H1 (cell line): ENCODE results near the gene KRIT1. TPM values are rescaled to one million over a fixed set of nuclear protein-coding genes. Genes with fewer than 3 reads are reported as not detected.

Experiments
- CTCF ChIA-PET: fragments of 300-600 bp; sonication (Branson Sonifier 250); formaldehyde crosslinking; loops from one replicate; lab custom pipeline; 2021; ENCODE audit not compliant: partially characterized antibody; lab: Charles Lee
- POLR2A ChIA-PET: fragments of 300-600 bp; sonication (Branson Sonifier 250); formaldehyde crosslinking; loops from one replicate; lab custom pipeline; 2021; ENCODE audit warnings: inconsistent platforms; ENCODE audit not compliant: partially characterized antibody; lab: Charles Lee
- DNase-seq, 2 experiments: peaks; one replicate each; pipeline versions ENCODE4 v3.0.0 to v3.0.0-alpha.2; 2010 to 2022; ENCODE audit warnings: low spot score in 2 of 2, low read depth in 1 of 2, mixed read lengths in 1 of 2
- FAIRE-seq: peaks from 2 replicates; lab custom pipeline; 2011; peaks lifted over from hg19 to GRCh38; lab: Jason Lieb, UNC
- H2AFZ ChIP-seq: 2 replicates; pipeline ENCODE4 v1.8.1; 2012; ENCODE audit warnings: low read length, inconsistent platforms
- H2AK5ac ChIP-seq: 2 replicates; pipeline ENCODE4 v1.6.1; 2013; ENCODE audit warnings: low read depth, low read length
- H2BK120ac ChIP-seq: replicated peaks from 2 replicates; pipeline ENCODE3; 2013; ENCODE audit warnings: low read depth, low read length, inconsistent platforms
- H2BK12ac ChIP-seq: 2 replicates; pipeline ENCODE4 v1.6.1; 2013; ENCODE audit warnings: low read depth, low read length
- H2BK15ac ChIP-seq: 2 replicates; pipeline ENCODE4 v1.6.1; 2013; ENCODE audit warnings: low read length
- H2BK20ac ChIP-seq: 2 replicates; pipeline ENCODE4 v1.6.1; 2013; ENCODE audit warnings: low read length
- H2BK5ac ChIP-seq: 2 replicates; pipeline ENCODE4 v1.6.1; 2013; ENCODE audit warnings: low read depth, low read length
- H3K14ac ChIP-seq: 2 replicates; pipeline ENCODE4 v1.6.1; 2013; ENCODE audit warnings: inconsistent platforms; ENCODE audit not compliant: insufficient read length
- H3K18ac ChIP-seq: 2 replicates; pipeline ENCODE4 v1.6.1; 2013; ENCODE audit warnings: low read length; ENCODE audit errors: extremely low read depth
- H3K23ac ChIP-seq: 2 replicates; pipeline ENCODE4 v1.6.1; 2013; ENCODE audit warnings: inconsistent platforms; ENCODE audit not compliant: insufficient read length
- H3K23me2 ChIP-seq: 2 replicates; pipeline ENCODE4 v1.6.1; 2013; ENCODE audit warnings: low read depth, low read length
- H3K27ac ChIP-seq: 2 replicates; pipeline ENCODE4 v1.6.1; 2011; ENCODE audit warnings: low read depth, low read length, inconsistent platforms
- H3K27me3 ChIP-seq, 4 experiments: replicated peaks in 1 of 4; 1 replicate in 1 of 4; 2 replicates in 3 of 4; pipeline versions ENCODE4 v1.6.1 to v1.8.1; 2011 to 2013; ENCODE audit warnings: low read length in 3 of 4, mild to moderate bottlenecking in 3 of 4, inconsistent platforms in 2 of 4, mixed read lengths in 2 of 4, moderate library complexity in 1 of 4; ENCODE audit not compliant: control insufficient read depth in 3 of 4, insufficient read depth in 3 of 4; ENCODE audit errors: extremely low read depth in 1 of 4
- H3K36me3 ChIP-seq, 4 experiments: 2 replicates each; pipeline versions ENCODE4 v1.6.1 to v1.8.1; 2011 to 2013; ENCODE audit warnings: mild to moderate bottlenecking in 4 of 4, low read length in 3 of 4, moderate library complexity in 2 of 4, control low read depth in 1 of 4, inconsistent platforms in 1 of 4; ENCODE audit not compliant: insufficient read depth in 4 of 4, control insufficient read depth in 2 of 4
- H3K4ac ChIP-seq: replicated peaks from 2 replicates; pipeline ENCODE3; 2013; ENCODE audit warnings: low read length, low read depth, mixed read lengths, inconsistent platforms; ENCODE audit not compliant: insufficient read length
- H3K4me1 ChIP-seq, 4 experiments: replicated peaks in 1 of 4; 1 replicate in 1 of 4; 2 replicates in 3 of 4; pipeline versions ENCODE4 v1.6.1 to v1.8.1; 2011 to 2013; ENCODE audit warnings: low read length in 3 of 4, inconsistent platforms in 2 of 4, mixed read lengths in 1 of 4; ENCODE audit not compliant: insufficient read depth in 4 of 4, control insufficient read depth in 3 of 4
- H3K4me2 ChIP-seq, 2 experiments: 2 replicates each; pipeline versions ENCODE4 v1.6.1 to v1.8.1; 2011 to 2013; ENCODE audit warnings: low read depth in 2 of 2, low read length in 2 of 2, control low read depth in 1 of 2, inconsistent platforms in 1 of 2, mild to moderate bottlenecking in 1 of 2; ENCODE audit not compliant: insufficient read depth in 1 of 2
- H3K4me3 ChIP-seq, 4 experiments: fragments of 200-600, 300-600 bp in 1 of 4; sonication (generic), shearing (Covaris generic), sonication (Bioruptor Twin) in 1 of 4; 2 replicates each; pipeline versions ENCODE4 v1.5.1 to v1.8.1; 2011 to 2016; ENCODE audit warnings: low read length in 4 of 4, low read depth in 3 of 4, control low read depth in 2 of 4, inconsistent platforms in 2 of 4, mild to moderate bottlenecking in 2 of 4, mixed read lengths in 1 of 4, moderate library complexity in 1 of 4; ENCODE audit not compliant: insufficient read depth in 2 of 4; ENCODE audit errors: extremely low read depth in 1 of 4
- H3K56ac ChIP-seq: replicated peaks from 2 replicates; pipeline ENCODE3; 2013; ENCODE audit warnings: low read depth, mild to moderate bottlenecking, mixed read lengths, low read length, inconsistent platforms; ENCODE audit not compliant: insufficient read length
- H3K79me1 ChIP-seq: 2 replicates; pipeline ENCODE4 v1.6.1; 2013; ENCODE audit warnings: low read depth, low read length, control low read depth
- H3K79me2 ChIP-seq, 2 experiments: 2 replicates each; pipeline versions ENCODE4 v1.6.1 to v1.8.1; 2012 to 2013; ENCODE audit warnings: low read length in 2 of 2, mild to moderate bottlenecking in 2 of 2, inconsistent platforms in 1 of 2; ENCODE audit not compliant: insufficient read depth in 2 of 2, control insufficient read depth in 1 of 2
- H3K9ac ChIP-seq, 4 experiments: replicated peaks in 1 of 4; 1 replicate in 1 of 4; 2 replicates in 3 of 4; pipeline versions ENCODE4 v1.6.1 to v1.8.1; 2011 to 2013; ENCODE audit warnings: low read depth in 3 of 4, low read length in 3 of 4, control low read depth in 2 of 4, mild to moderate bottlenecking in 2 of 4, moderate library complexity in 2 of 4, inconsistent platforms in 1 of 4; ENCODE audit errors: extremely low read depth in 1 of 4
- H3K9me3 ChIP-seq, 2 experiments: 2 replicates each; pipeline versions ENCODE4 v1.6.1 to v1.8.1; 2012 to 2013; ENCODE audit warnings: mild to moderate bottlenecking in 2 of 2, moderate library complexity in 2 of 2, control low read depth in 1 of 2, inconsistent platforms in 1 of 2, low read depth in 1 of 2, low read length in 1 of 2, mixed read lengths in 1 of 2; ENCODE audit not compliant: insufficient read depth in 2 of 2
- H4K20me1 ChIP-seq, 2 experiments: replicated peaks in 1 of 2; 2 replicates each; pipeline versions ENCODE3 to v1.8.1; 2011 to 2013; ENCODE audit warnings: inconsistent platforms in 2 of 2, low read length in 2 of 2, mild to moderate bottlenecking in 1 of 2; ENCODE audit not compliant: insufficient read depth in 2 of 2, control insufficient read depth in 1 of 2
- H4K5ac ChIP-seq: 2 replicates; pipeline ENCODE4 v1.6.1; 2013; ENCODE audit warnings: low read length, low read depth, mixed read lengths, inconsistent platforms; ENCODE audit not compliant: insufficient read length
- H4K8ac ChIP-seq: 2 replicates; pipeline ENCODE4 v1.8.0; 2013; ENCODE audit warnings: mild to moderate bottlenecking, moderate library complexity, low read length, inconsistent platforms; ENCODE audit not compliant: insufficient read depth; ENCODE audit errors: extremely low read depth
- H4K91ac ChIP-seq: replicated peaks from 2 replicates; pipeline ENCODE3; 2013; ENCODE audit warnings: low read length, mixed read lengths, inconsistent platforms; ENCODE audit not compliant: insufficient read length
- EGR1 ChIP-seq: IDR thresholded peaks from 2 replicates; pipeline ENCODE4 v1.6.1; 2011; ENCODE audit warnings: low read depth, low read length, borderline replicate concordance
- EP300 ChIP-seq, 2 experiments: IDR thresholded peaks; 1 replicate in 1 of 2; 2 replicates in 1 of 2; pipeline ENCODE4 v1.6.1; 2011 to 2012; ENCODE audit warnings: low read depth in 2 of 2, low read length in 2 of 2, mild to moderate bottlenecking in 2 of 2, borderline replicate concordance in 1 of 2, inconsistent platforms in 1 of 2, moderate library complexity in 1 of 2
- KDM1A ChIP-seq: fragments of 200-600, 300-600 bp; sonication (generic); IDR thresholded peaks from 2 replicates; pipeline ENCODE4 v1.7.1; 2016; ENCODE audit warnings: mild to moderate bottlenecking, low read length, borderline replicate concordance
- KDM4A ChIP-seq: IDR thresholded peaks from one replicate; pipeline ENCODE4 v1.7.1; 2012; ENCODE audit warnings: low read depth, mild to moderate bottlenecking, moderate library complexity, low read length, inconsistent platforms; ENCODE audit not compliant: severe bottlenecking
- PHF8 ChIP-seq: fragments of 200-600 bp; sonication (generic); conservative IDR thresholded peaks from 2 replicates; pipeline ENCODE4 v1.7.1; 2012; ENCODE audit warnings: low read depth, mild to moderate bottlenecking, inconsistent platforms, low read length, moderate library complexity
- RAD21 ChIP-seq, 2 experiments: IDR thresholded peaks in 1 of 2; conservative IDR thresholded peaks in 1 of 2; 2 replicates each; pipeline ENCODE4 v1.6.1; 2011; ENCODE audit warnings: low read depth in 2 of 2, low read length in 2 of 2, improper control_type of control experiment in 1 of 2, inconsistent platforms in 1 of 2, mild to moderate bottlenecking in 1 of 2, moderate library complexity in 1 of 2
- SP1 ChIP-seq: IDR thresholded peaks from 2 replicates; pipeline ENCODE4 v1.6.1; 2011; ENCODE audit warnings: low read depth, low read length
- TAF1 ChIP-seq: IDR thresholded peaks from 2 replicates; pipeline ENCODE4 v1.6.1; 2011; ENCODE audit warnings: mild to moderate bottlenecking, low read depth, low read length
- TCF12 ChIP-seq: IDR thresholded peaks from 2 replicates; pipeline ENCODE4 v1.6.1; 2011; ENCODE audit warnings: low read depth, mild to moderate bottlenecking, low read length
- WGBS, 2 experiments: shearing (Covaris generic) in 1 of 2; methylation state at CpG; one replicate each; pipeline versions ENCODE4 v1.1.6 to v1.1.7; 2013 to 2015; ENCODE audit warnings: low lambda C conversion rate in 2 of 2, mixed read lengths in 2 of 2, inconsistent platforms in 1 of 2, low coverage in 1 of 2, missing lambda C conversion rate in 1 of 2; ENCODE audit not compliant: insufficient replicate concordance in 2 of 2, insufficient coverage in 1 of 2, insufficient read length in 1 of 2; ENCODE audit errors: extremely low coverage in 1 of 2, missing lambda C conversion rate in 1 of 2; 5-methylcytosine and 5-hydroxymethylcytosine counted together
- polyA plus RNA-seq, 7 experiments: library from polyadenylated mRNA; depleted of rRNA in 3 of 7; stranded (reverse) in 5 of 7; unstranded in 2 of 7; fragments of >200 nt in 5 of 7; fragments of 200-250 nt in 2 of 7; gene quantifications; 1 replicate in 5 of 7; 2 replicates in 1 of 7; 4 replicates in 1 of 7; pipeline versions ENCODE4 v1.2.1 to v1.2.3, GENCODE V29; 2011 to 2013; ENCODE audit warnings: missing spikeins in 2 of 7, mixed read lengths in 2 of 7
- total RNA-seq: library from RNA; stranded (reverse); fragmentation: NEBNext Ultra II Directional; extraction: Animal tissue kit (Norgen Biotek cat#: 25700); gene quantifications from 2 replicates; pipeline ENCODE4 v1.2.1, GENCODE V29; 2021
- TF ChIP-seq, protein P1 (sequence below): IDR thresholded peaks from 2 replicates; pipeline ENCODE4 v1.6.1; 2012; ENCODE audit warnings: inconsistent platforms

Gene KRIT1
- total and polyA plus RNA-seq, 2 of the 8 experiments (the other 6 are each of a cell fraction or from before 2014, with no cell fraction given), result 14.3 to 28.8 TPM

DNA sequence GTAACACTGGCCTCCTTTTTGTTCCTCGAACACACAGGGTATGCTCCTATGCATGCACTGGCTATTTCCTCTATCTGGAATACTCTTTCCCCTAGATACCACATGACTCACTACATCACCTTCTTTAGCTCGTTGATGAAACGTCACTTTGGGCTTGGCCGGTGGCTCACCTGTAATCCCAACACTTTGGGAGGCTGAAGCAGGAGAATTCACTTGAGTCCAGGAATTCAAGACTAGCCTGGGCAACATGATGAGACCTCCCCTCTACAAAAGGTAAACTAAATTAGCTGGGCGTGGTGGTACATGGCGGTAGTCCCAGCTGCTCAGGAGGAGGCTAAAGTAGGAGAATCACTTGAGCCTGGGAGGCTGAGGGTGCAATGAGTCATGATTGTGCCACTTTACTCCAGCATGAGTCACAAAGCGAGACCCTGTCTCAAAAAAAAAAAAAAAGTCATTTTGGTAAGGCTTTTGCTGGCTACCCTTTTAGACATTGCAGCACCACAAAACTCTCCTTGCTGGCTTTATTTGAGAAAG lies 14.6 kb upstream of the KRIT1 start:
- no peak overlapping the region for H3K4me3 ChIP-seq
- no peak overlapping the region for H4K5ac ChIP-seq
- H2BK5ac ChIP-seq, result no peak overlapping the region
- H3K27ac ChIP-seq, result no peak overlapping the region
- DNase-seq (no peak), FAIRE-seq (no peak)
- peaks cover 0 to 82% of the 10 kb centered on the region in 2 experiments; a peak in 2 of 4 replicates for H3K79me2 ChIP-seq
- CTCF ChIA-PET, result interaction anchor here (1.6 kb wide), 1 partner anchor 164 kb away, joined by 3 read pairs; no protein-coding TSS in a partner anchor
- H3K9me3 ChIP-seq, result no peaks in the 10 kb centered on the region
- no peak overlapping the region for H3K4me2 ChIP-seq
- no peaks in the 10 kb centered on the region; a peak in 1 of 8 replicates for H3K36me3 ChIP-seq
- TF ChIP-seq SP1 (no peak), KDM4A (no peak), RAD21 (IDR thresholded peaks at IDR 0.05 in 1 of 2, conservative IDR thresholded peaks at IDR 0.05 in 1 of 2; ENCODE audit: low read depth in 2 of 2, low read length in 2 of 2) (no peak), PHF8 (no peak), TCF12 (no peak), KDM1A (no peak), TAF1 (no peak), EGR1 (no peak), EP300 (IDR thresholded peaks at IDR 0.05; ENCODE audit: borderline replicate concordance in 1 of 2, low read depth in 2 of 2, low read length in 2 of 2) (no peak)
- TF ChIP-seq, protein P1, sequence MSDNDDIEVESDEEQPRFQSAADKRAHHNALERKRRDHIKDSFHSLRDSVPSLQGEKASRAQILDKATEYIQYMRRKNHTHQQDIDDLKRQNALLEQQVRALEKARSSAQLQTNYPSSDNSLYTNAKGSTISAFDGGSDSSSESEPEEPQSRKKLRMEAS, result no peak
- 88% methylated on average over 7 of the region's 7 CpGs; no CpG with 5 or more reads in 1 of the 2 experiments for WGBS, 2 experiments
- POLR2A ChIA-PET, result interaction anchor here (1.3 kb wide), 1 partner anchor 14 kb away, joined by 3 read pairs; the partner anchor contains the start of genes ANKIB1 and KRIT1
- peaks cover 2% of the 10 kb centered on the region; the same call in 1 of the 2 replicates for H3K79me1 ChIP-seq
- no peak overlapping the region for H2BK12ac ChIP-seq
- H4K20me1 ChIP-seq, result peaks cover 0 to 1% of the 10 kb centered on the region in 2 experiments
- H2BK15ac ChIP-seq, result no peak overlapping the region
- H3K14ac ChIP-seq, result no peak overlapping the region
- H2BK20ac ChIP-seq, result no peak overlapping the region
- no peak overlapping the region for H4K91ac ChIP-seq
- no peak overlapping the region for H3K23ac ChIP-seq
- H3K18ac ChIP-seq, result no peak overlapping the region
- no peak overlapping the region for H2BK120ac ChIP-seq
- H2AFZ ChIP-seq, result no peak overlapping the region
- no peak overlapping the region for H4K8ac ChIP-seq
- H3K4me1 ChIP-seq, result no peaks in the 10 kb centered on the region
- H2AK5ac ChIP-seq, result no peak overlapping the region
- H3K4ac ChIP-seq, result no peak overlapping the region
- H3K9ac ChIP-seq, result no peak overlapping the region
- H3K27me3 ChIP-seq, result peaks cover 0 to 1% (median 0%) of the 10 kb centered on the region in 4 experiments; a peak in 1 of 7 replicates
- no peaks in the 10 kb centered on the region for H3K23me2 ChIP-seq
- no peak overlapping the region for H3K56ac ChIP-seq
